HCT116 (cell line): ENCODE data around the gene BOC. TPM values are rescaled to one million over a fixed set of nuclear protein-coding genes. Genes with fewer than 3 reads are reported as not detected.

ENCODE experiments used
- ATAC-seq: fragments of 200-7000 bp; cut with Tn5 transposase; 2 replicates; pipeline ENCODE4 v1.9.1; 2020; ENCODE audit warnings: mild to moderate bottlenecking, moderate library complexity
- BruUV-seq: library from RNA; stranded (reverse); fragments of 400-500 nt; replicated peaks from 2 replicates; lab custom pipeline; 2021; lab: Mats Ljungman, UMichigan
- CTCF ChIA-PET: fragments of 300-600 bp; sonication (Branson Sonifier 250); formaldehyde crosslinking; loops from one replicate; lab custom pipeline; 2021; ENCODE audit warnings: antibody characterized with exemption; lab: Charles Lee
- POLR2A ChIA-PET: fragments of 300-600, 350-600 bp; sonication (Branson Sonifier 250); formaldehyde crosslinking; loops from one replicate; lab custom pipeline; 2021; ENCODE audit warnings: antibody characterized with exemption; lab: Charles Lee
- RAD21 ChIA-PET, 2 experiments: fragments of 300-600 bp; sonication (Branson Sonifier 250); formaldehyde crosslinking; loops; one replicate each; lab custom pipeline; 2023; ENCODE audit warnings: low total read pairs in 2 of 2; ENCODE audit not compliant: uncharacterized antibody in 2 of 2, unreplicated experiment in 2 of 2, low non-redundant PET in 1 of 2; lab: Charles Lee
- DNase-seq: peaks from one replicate; pipeline ENCODE4 v3.0.0-alpha.2; 2010; ENCODE audit warnings: low read depth, low spot score
- H2AFZ ChIP-seq: fragments of 200-600 bp; shearing (Covaris generic), sonication (generic); 2 replicates; pipeline ENCODE4 v1.6.1; 2017; ENCODE audit warnings: low read depth, mixed run types, mixed read lengths, antibody characterized with exemption, low read length; ENCODE audit not compliant: poor library complexity, severe bottlenecking
- H3K27ac ChIP-seq: 2 replicates; pipeline ENCODE4 v1.5.1; 2012; ENCODE audit warnings: low read depth, low read length
- H3K27me3 ChIP-seq: fragments of 200-600 bp; sonication (generic); 2 replicates; pipeline ENCODE4 v1.6.1; 2016; ENCODE audit warnings: mixed run types, low read length, mixed read lengths; ENCODE audit not compliant: insufficient read depth
- H3K36me3 ChIP-seq, 2 experiments: fragments of 200-500 bp in 1 of 2; fragments of 200-600 bp in 1 of 2; sonication (Bioruptor generic) in 1 of 2; sonication (generic) in 1 of 2; 2 replicates each; pipeline versions ENCODE4 v1.5.1 to v1.6.1; 2014 to 2016; ENCODE audit warnings: low read length in 2 of 2, inconsistent platforms in 1 of 2, mixed read lengths in 1 of 2, mixed run types in 1 of 2; ENCODE audit not compliant: insufficient read depth in 2 of 2, control insufficient read depth in 1 of 2
- H3K4me1 ChIP-seq, 2 experiments: fragments of 200-600 bp in 1 of 2; sonication (generic) in 1 of 2; 2 replicates each; pipeline versions ENCODE4 v1.5.1 to v1.6.1; 2012 to 2017; ENCODE audit warnings: low read length in 2 of 2, inconsistent platforms in 1 of 2, mild to moderate bottlenecking in 1 of 2, mixed read lengths in 1 of 2, mixed run types in 1 of 2, moderate library complexity in 1 of 2; ENCODE audit not compliant: insufficient read depth in 2 of 2, control insufficient read depth in 1 of 2
- H3K4me2 ChIP-seq: fragments of 200-600 bp; sonication (generic); 2 replicates; pipeline ENCODE4 v1.6.1; 2017; ENCODE audit warnings: mixed run types, low read length, mixed read lengths
- H3K4me3 ChIP-seq, 2 experiments: fragments of 200-600 bp in 1 of 2; sonication (generic) in 1 of 2; replicated peaks in 1 of 2; 2 replicates each; pipeline ENCODE4 v1.5.1; 2011 to 2016; ENCODE audit warnings: low read length in 2 of 2, control low read depth in 1 of 2, low read depth in 1 of 2, mild to moderate bottlenecking in 1 of 2, mixed read lengths in 1 of 2, mixed run types in 1 of 2
- H3K79me2 ChIP-seq: fragments of 200-600 bp; sonication (generic); 2 replicates; pipeline ENCODE4 v1.6.1; 2017; ENCODE audit warnings: mild to moderate bottlenecking, mixed run types, low read length, moderate library complexity, mixed read lengths; ENCODE audit not compliant: insufficient read depth
- H3K9ac ChIP-seq: fragments of 200-600 bp; sonication (generic); 2 replicates; pipeline ENCODE4 v1.6.1; 2016; ENCODE audit warnings: low read length, mixed read lengths
- H3K9me2 ChIP-seq: fragments of 200-600 bp; sonication (generic), shearing (Covaris generic); 2 replicates; pipeline ENCODE4 v1.6.1; 2017; ENCODE audit warnings: mixed run types, mild to moderate bottlenecking, moderate library complexity; ENCODE audit not compliant: insufficient read depth
- H3K9me3 ChIP-seq, 2 experiments: fragments of 200-500 bp in 1 of 2; fragments of 200-600 bp in 1 of 2; sonication (Bioruptor generic) in 1 of 2; sonication (generic) in 1 of 2; 2 replicates each; pipeline ENCODE4 v1.6.1; 2014 to 2017; ENCODE audit warnings: low read length in 2 of 2, mixed read lengths in 2 of 2, inconsistent platforms in 1 of 2, low read depth in 1 of 2, mild to moderate bottlenecking in 1 of 2, mixed run types in 1 of 2, moderate library complexity in 1 of 2; ENCODE audit not compliant: control insufficient read depth in 1 of 2, insufficient read depth in 1 of 2
- H4K20me1 ChIP-seq: fragments of 200-600 bp; sonication (generic), shearing (Covaris generic); 2 replicates; pipeline ENCODE4 v1.6.1; 2017; ENCODE audit warnings: mixed run types, mild to moderate bottlenecking, moderate library complexity; ENCODE audit not compliant: insufficient read depth
- CBX3 ChIP-seq: IDR thresholded peaks from 2 replicates; pipeline ENCODE4 v1.6.1; 2012; ENCODE audit warnings: low read depth
- CEBPB ChIP-seq: IDR thresholded peaks from 2 replicates; pipeline ENCODE4 v1.6.1; 2012; ENCODE audit warnings: low read depth
- EGR1 ChIP-seq: IDR thresholded peaks from 2 replicates; pipeline ENCODE4 v1.6.1; 2012; ENCODE audit warnings: low read depth
- EZH2 ChIP-seq: fragments of 200-600 bp; sonication (generic); IDR thresholded peaks from 2 replicates; pipeline ENCODE4 v1.6.1; 2017; ENCODE audit warnings: antibody characterized with exemption, mixed run types
- EZH2phosphoT487 ChIP-seq: fragments of 200-600 bp; IDR thresholded peaks from 2 replicates; pipeline ENCODE4 v1.6.1; 2018; ENCODE audit warnings: antibody characterized with exemption, borderline replicate concordance
- JUND ChIP-seq: IDR thresholded peaks from 2 replicates; pipeline ENCODE4 v1.6.1; 2012
- MAX ChIP-seq: IDR thresholded peaks from 2 replicates; pipeline ENCODE4 v1.6.1; 2012
- POLR2A ChIP-seq: IDR thresholded peaks from 2 replicates; pipeline ENCODE4 v1.7.0; 2011; ENCODE audit warnings: borderline replicate concordance; ENCODE audit not compliant: insufficient read depth, insufficient read length; ENCODE audit errors: extremely low read depth
- POLR2AphosphoS5 ChIP-seq: IDR thresholded peaks from 2 replicates; pipeline ENCODE4 v1.6.1; 2011; ENCODE audit warnings: mild to moderate bottlenecking, low read depth, low read length, moderate library complexity
- RAD21 ChIP-seq: IDR thresholded peaks from 2 replicates; pipeline ENCODE4 v1.6.1; 2012; ENCODE audit warnings: low read depth, mild to moderate bottlenecking
- SIN3A ChIP-seq: IDR thresholded peaks from 2 replicates; pipeline ENCODE4 v1.6.1; 2012; ENCODE audit warnings: low read depth
- TCF7L2 ChIP-seq: IDR thresholded peaks from 2 replicates; pipeline ENCODE4 v1.7.0; 2011; ENCODE audit warnings: borderline replicate concordance, inconsistent platforms; ENCODE audit not compliant: insufficient read depth, insufficient read length; ENCODE audit errors: extremely low read depth
- YY1 ChIP-seq: IDR thresholded peaks from 2 replicates; pipeline ENCODE4 v1.6.1; 2011; ENCODE audit warnings: low read length, low read depth, moderate library complexity, mild to moderate bottlenecking; ENCODE audit not compliant: insufficient replicate concordance; ENCODE audit errors: extremely low read depth
- ZFX ChIP-seq: fragments of 450-650 bp; IDR thresholded peaks from 2 replicates; pipeline ENCODE4 v1.6.1; 2017
- ZNF274 ChIP-seq: fragments of 200-500 bp; sonication (Bioruptor generic); IDR thresholded peaks from 2 replicates; pipeline ENCODE4 v1.6.1; 2014; ENCODE audit warnings: mild to moderate bottlenecking, low read depth, low read length, inconsistent platforms
- intact Hi-C: fragments of 100-400 bp; cut with micrococcal nuclease; formaldehyde crosslinking; loops from 2 replicates; pipeline ENCODE4 v1.10.0; 2022
- total RNA-seq: library from RNA; stranded (reverse); gene quantifications from one replicate; pipeline ENCODE4 v1.2.1, GENCODE V29; 2021; ENCODE audit not compliant: unreplicated experiment
- TF ChIP-seq, protein P1 (sequence below), 3 experiments: fragments of 200-600 bp in 1 of 3; sonication (generic) in 1 of 3; IDR thresholded peaks in 2 of 3; conservative IDR thresholded peaks in 1 of 3; 2 replicates each; pipeline ENCODE4 v1.5.1; 2012 to 2017; ENCODE audit warnings: low read depth in 2 of 3, low read length in 2 of 3, antibody characterized with exemption in 1 of 3, borderline replicate concordance in 1 of 3, control low read depth in 1 of 3, mild to moderate bottlenecking in 1 of 3, mixed read lengths in 1 of 3, mixed run types in 1 of 3, moderate library complexity in 1 of 3; ENCODE audit not compliant: insufficient read depth in 1 of 3
- TF ChIP-seq, protein P2 (sequence below): IDR thresholded peaks from 2 replicates; pipeline ENCODE4 v1.6.1; 2011; ENCODE audit warnings: mild to moderate bottlenecking, low read length, moderate library complexity; ENCODE audit not compliant: insufficient replicate concordance; ENCODE audit errors: extremely low read depth

The BOC gene
- total RNA-seq, 1 experiment from 2014 or later: 3.3 TPM

GRCh38 chr3:113312416-113312815 is 101.1 kb downstream of the BOC start:
- Histone ChIP-seq H3K9me3 (peaks cover 0 to 8% of the 10 kb centered on the region in 2 experiments; a peak in 1 of 4 replicates), H3K36me3 (no peaks in the 10 kb centered on the region), H3K9ac (no peak overlapping the region)
- ChIA-PET POLR2A (no interaction called here), RAD21 (no interaction called here)
- BruUV-seq: no TSS peak
- no peak for DNase-seq
- TF ChIP-seq EGR1 (no peak), CEBPB (no peak), JUND (no peak), EZH2phosphoT487 (no peak), ZNF274 (no peak), POLR2AphosphoS5 (no peak), CBX3 (no peak), POLR2A (no peak), RAD21 (no peak), ZFX (no peak), SIN3A (no peak), EZH2 (no peak), MAX (no peak), YY1 (no peak), TCF7L2 (no peak)
- TF ChIP-seq, protein P1, sequence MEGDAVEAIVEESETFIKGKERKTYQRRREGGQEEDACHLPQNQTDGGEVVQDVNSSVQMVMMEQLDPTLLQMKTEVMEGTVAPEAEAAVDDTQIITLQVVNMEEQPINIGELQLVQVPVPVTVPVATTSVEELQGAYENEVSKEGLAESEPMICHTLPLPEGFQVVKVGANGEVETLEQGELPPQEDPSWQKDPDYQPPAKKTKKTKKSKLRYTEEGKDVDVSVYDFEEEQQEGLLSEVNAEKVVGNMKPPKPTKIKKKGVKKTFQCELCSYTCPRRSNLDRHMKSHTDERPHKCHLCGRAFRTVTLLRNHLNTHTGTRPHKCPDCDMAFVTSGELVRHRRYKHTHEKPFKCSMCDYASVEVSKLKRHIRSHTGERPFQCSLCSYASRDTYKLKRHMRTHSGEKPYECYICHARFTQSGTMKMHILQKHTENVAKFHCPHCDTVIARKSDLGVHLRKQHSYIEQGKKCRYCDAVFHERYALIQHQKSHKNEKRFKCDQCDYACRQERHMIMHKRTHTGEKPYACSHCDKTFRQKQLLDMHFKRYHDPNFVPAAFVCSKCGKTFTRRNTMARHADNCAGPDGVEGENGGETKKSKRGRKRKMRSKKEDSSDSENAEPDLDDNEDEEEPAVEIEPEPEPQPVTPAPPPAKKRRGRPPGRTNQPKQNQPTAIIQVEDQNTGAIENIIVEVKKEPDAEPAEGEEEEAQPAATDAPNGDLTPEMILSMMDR (IDR thresholded peaks at IDR 0.05 in 2 of 3, conservative IDR thresholded peaks at IDR 0.05 in 1 of 3; ENCODE audit: borderline replicate concordance in 1 of 3, insufficient read depth in 1 of 3, low read depth in 2 of 3, low read length in 2 of 3): no peak
- TF ChIP-seq, protein P2, sequence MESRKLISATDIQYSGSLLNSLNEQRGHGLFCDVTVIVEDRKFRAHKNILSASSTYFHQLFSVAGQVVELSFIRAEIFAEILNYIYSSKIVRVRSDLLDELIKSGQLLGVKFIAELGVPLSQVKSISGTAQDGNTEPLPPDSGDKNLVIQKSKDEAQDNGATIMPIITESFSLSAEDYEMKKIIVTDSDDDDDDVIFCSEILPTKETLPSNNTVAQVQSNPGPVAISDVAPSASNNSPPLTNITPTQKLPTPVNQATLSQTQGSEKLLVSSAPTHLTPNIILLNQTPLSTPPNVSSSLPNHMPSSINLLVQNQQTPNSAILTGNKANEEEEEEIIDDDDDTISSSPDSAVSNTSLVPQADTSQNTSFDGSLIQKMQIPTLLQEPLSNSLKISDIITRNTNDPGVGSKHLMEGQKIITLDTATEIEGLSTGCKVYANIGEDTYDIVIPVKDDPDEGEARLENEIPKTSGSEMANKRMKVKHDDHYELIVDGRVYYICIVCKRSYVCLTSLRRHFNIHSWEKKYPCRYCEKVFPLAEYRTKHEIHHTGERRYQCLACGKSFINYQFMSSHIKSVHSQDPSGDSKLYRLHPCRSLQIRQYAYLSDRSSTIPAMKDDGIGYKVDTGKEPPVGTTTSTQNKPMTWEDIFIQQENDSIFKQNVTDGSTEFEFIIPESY: no peak
- TF ChIP-seq, all 23 proteins: peak for 0
- H3K27me3 ChIP-seq: no peaks in the 10 kb centered on the region
- ATAC-seq: no peak
- no peak overlapping the region for H3K27ac ChIP-seq
- no peak overlapping the region for H3K4me3 ChIP-seq
- no peaks in the 10 kb centered on the region for H4K20me1 ChIP-seq
- intact Hi-C loops: no loop called here
- H3K9me2 ChIP-seq: no peaks in the 10 kb centered on the region
- H3K4me2 ChIP-seq: no peak overlapping the region
- no peaks in the 10 kb centered on the region for H3K79me2 ChIP-seq
- CTCF ChIA-PET: no interaction called here
- H2AFZ ChIP-seq: no peak overlapping the region
- H3K4me1 ChIP-seq: no peaks in the 10 kb centered on the region
